H1 (cell line): ENCODE results near the gene FHL2. TPM values are rescaled to one million over a fixed set of nuclear protein-coding genes. Genes with fewer than 3 reads are reported as not detected.

Experiments used
- POLR2A ChIP-seq, 2 experiments: IDR thresholded peaks; 1 replicate in 1 of 2; 2 replicates in 1 of 2; pipeline ENCODE4 v1.6.1; 2011; ENCODE audit warnings: low read depth in 2 of 2, low read length in 2 of 2, mild to moderate bottlenecking in 2 of 2; ENCODE audit errors: control extremely low read depth in 1 of 2
- polyA plus RNA-seq, 7 experiments: library from polyadenylated mRNA; depleted of rRNA in 3 of 7; stranded (reverse) in 5 of 7; unstranded in 2 of 7; fragments of >200 nt in 5 of 7; fragments of 200-250 nt in 2 of 7; gene quantifications; 1 replicate in 5 of 7; 2 replicates in 1 of 7; 4 replicates in 1 of 7; pipeline versions ENCODE4 v1.2.1 to v1.2.3, GENCODE V29; 2011 to 2013; ENCODE audit warnings: missing spikeins in 2 of 7, mixed read lengths in 2 of 7
- total RNA-seq: library from RNA; stranded (reverse); fragmentation: NEBNext Ultra II Directional; extraction: Animal tissue kit (Norgen Biotek cat#: 25700); gene quantifications from 2 replicates; pipeline ENCODE4 v1.2.1, GENCODE V29; 2021

The FHL2 gene
- total and polyA plus RNA-seq, 2 of the 8 experiments (the other 6 are each of a cell fraction or from before 2014, with no cell fraction given) = 33.2 to 64.3 TPM

GRCh38 chr2:105422801-105423200, 23.9 kb upstream of the FHL2 start (continued):
- no peak for TF ChIP-seq POLR2A (IDR thresholded peaks at IDR 0.05; ENCODE audit: control extremely low read depth in 1 of 2, low read depth in 2 of 2, low read length in 2 of 2)
